Retinal pigment epithelial cell (primary cell): Measurements from ENCODE around the gene CDC42SE1.
"Not testable (repeated sequence)": the region's sequence is repeated elsewhere in the genome, so short reads cannot be mapped to it uniquely, and the experiment has no call there.

Experiments
- DNase-seq: peaks from one replicate; pipeline ENCODE4 v3.0.0-alpha.2; 2010; ENCODE audit warnings: low read depth
- H3K4me3 ChIP-seq: 2 replicates; pipeline ENCODE4 v1.5.1; 2011; ENCODE audit warnings: mild to moderate bottlenecking, low read length, control low read depth, moderate library complexity
- CTCF ChIP-seq: conservative IDR thresholded peaks from 2 replicates; pipeline ENCODE4 v1.5.1; 2011; ENCODE audit warnings: low read depth, low read length, control low read depth, inconsistent platforms

Gene CDC42SE1, protein sequence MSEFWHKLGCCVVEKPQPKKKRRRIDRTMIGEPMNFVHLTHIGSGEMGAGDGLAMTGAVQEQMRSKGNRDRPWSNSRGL

DNA sequence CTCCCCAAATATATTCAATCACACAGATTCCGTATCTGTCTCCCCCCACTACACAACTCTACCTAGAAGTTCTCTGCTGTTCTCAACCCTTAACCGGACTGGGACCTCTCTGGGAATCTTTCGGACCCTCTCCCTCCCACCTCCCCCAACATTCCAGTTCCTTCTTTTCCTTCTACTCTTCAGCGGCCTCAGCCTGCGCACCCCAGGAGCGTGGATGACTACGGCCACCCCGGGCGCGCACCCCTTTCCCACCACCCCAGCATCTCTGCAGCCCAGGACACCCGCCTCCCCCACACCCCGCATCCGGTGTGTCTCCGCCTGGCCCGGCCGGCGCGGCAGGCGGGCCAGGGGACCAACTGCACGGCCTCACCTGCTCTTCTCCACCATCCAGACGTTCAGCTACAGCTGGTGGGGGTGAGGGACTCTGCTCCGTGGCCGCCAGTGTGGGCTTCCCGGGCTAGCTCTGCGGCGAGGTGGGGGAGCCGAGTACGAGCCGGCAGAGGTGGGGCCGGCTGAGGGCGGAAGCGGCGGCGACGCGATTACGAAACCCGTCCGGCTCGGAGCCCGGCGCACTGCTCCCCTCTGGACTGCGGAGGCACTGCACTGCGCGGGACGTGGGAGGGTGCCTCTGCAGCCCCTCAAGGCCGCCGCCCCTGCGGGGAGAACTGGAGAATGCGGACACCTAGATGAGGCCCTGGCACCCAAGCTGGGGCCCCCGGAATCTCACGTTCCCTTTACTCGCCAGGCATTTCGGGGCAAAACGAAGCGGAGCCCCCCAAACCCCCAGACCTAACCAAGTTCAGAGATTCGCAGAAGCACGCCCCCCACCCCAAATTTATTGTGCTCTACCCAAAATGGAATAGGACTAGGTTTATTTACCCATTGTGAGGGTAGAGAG is at the start of gene CDC42SE1:
Gene CDC42SE1, minus strand, starts transcription at position 514 of the 898 bp plus-strand sequence. CDS start 3,892 bp downstream, outside the sequence.
- peak within 1 kb of the TSS; percentile 94 for H3K4me3 ChIP-seq
- TF ChIP-seq CTCF: peak; percentile 66
- peak; percentile 54 for DNase-seq

GRCh38 chr1:151108331-151108730 is 48.9 kb upstream of the CDC42SE1 start:
- TF ChIP-seq CTCF: no peak
- no peak overlapping the region for H3K4me3 ChIP-seq
- DNase-seq: no peak

- no peak for DNase-seq
- no peak for TF ChIP-seq CTCF
- no peak overlapping the region for H3K4me3 ChIP-seq
Measured at GRCh38 chr1:151106894-151107293, 47.5 kb upstream of the CDC42SE1 start.

- no peak for DNase-seq
- TF ChIP-seq CTCF: no peak
- no peak overlapping the region for H3K4me3 ChIP-seq
Measured at GRCh38 chr1:151104630-151105029, 45.2 kb upstream of the CDC42SE1 start.

DNA sequence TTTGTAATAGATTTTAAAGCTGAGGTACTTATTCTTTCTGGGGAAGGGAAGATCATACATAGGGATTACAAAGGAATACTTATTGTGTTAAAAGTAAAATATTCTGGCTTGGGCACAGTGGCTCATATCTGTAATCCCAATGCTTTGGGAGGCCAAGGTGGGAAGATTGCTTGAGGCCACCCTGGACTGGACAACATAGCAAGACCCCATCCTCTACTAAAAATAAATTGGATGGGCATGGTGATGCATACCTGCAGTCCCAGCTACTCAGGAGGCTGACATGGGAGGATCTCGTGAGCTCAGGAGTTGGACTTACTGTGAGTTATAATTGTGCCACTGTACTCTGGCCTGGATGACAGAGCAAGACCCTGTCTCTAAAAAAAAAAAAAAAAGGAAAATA is 38.7 kb upstream of the CDC42SE1 start:
- H3K4me3 ChIP-seq: no peak overlapping the region
- TF ChIP-seq CTCF: no peak
- DNase-seq: no peak

GRCh38 chr1:151097426-151097825 is 38.0 kb upstream of the CDC42SE1 start:
- H3K4me3 ChIP-seq, DNase-seq: not testable (repeated sequence)

DNA sequence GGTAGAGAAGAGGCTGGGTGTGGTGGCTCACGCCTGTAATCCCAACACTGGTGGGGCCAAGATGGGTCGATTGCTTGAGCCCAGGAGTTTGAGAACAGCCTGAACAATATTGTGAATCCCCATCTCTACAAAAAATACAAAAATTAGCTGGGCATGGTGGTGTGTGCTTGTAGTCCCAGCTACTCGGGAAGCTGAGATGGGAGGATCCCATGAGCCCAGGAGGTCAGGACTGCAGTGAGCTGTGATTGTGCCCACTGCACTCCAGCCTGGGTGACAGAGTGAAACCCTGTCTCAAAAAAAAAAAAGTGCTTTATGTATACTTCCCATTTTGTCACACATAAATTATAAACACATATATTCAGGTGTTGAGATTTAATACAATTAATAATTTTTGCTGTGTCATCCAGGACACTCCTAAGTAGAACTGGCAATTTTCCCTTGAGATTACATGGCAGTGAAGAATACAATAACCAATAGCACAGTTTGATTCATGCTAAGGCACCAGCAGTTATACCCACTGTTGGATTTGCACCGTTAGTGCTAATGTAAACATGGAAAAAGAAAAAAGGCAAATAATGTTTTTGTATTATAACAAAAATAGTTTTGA is 26.6 kb upstream of the CDC42SE1 start:
- no peak for TF ChIP-seq CTCF
- no peak overlapping the region for H3K4me3 ChIP-seq
- no peak for DNase-seq
